Endothelial cell of umbilical vein (primary cell): ENCODE data around the gene FHDC1. TPM values are rescaled to one million over a fixed set of nuclear protein-coding genes. Genes with fewer than 3 reads are reported as not detected.

Experiments used
- BruUV-seq: library from RNA; stranded (reverse); fragments of 400-500 nt; replicated peaks from 2 replicates; lab custom pipeline; 2021; lab: Mats Ljungman, UMichigan
- CTCF ChIA-PET: fragments of 300-600, 350-600 bp; sonication (Branson Sonifier 250); formaldehyde crosslinking; loops from one replicate; lab custom pipeline; 2021; ENCODE audit warnings: antibody characterized with exemption, inconsistent platforms; lab: Charles Lee
- POLR2A ChIA-PET: fragments of 300-600, 350-600 bp; sonication (Branson Sonifier 250); formaldehyde crosslinking; loops from one replicate; lab custom pipeline; 2021; ENCODE audit warnings: antibody characterized with exemption, inconsistent platforms; lab: Charles Lee
- DNase-seq: peaks from one replicate; pipeline ENCODE4 v3.0.0-alpha.2; 2011; ENCODE audit warnings: low read depth, low spot score
- FAIRE-seq: peaks from 2 replicates; lab custom pipeline; 2011; peaks lifted over from hg19 to GRCh38; lab: Jason Lieb, UNC
- H2AFZ ChIP-seq: 2 replicates; pipeline ENCODE4 v1.6.0; 2012; ENCODE audit warnings: low read depth, low read length, control low read depth, inconsistent platforms
- H3K27ac ChIP-seq: 2 replicates; pipeline ENCODE4 v1.5.1; 2011; ENCODE audit warnings: low read depth, mild to moderate bottlenecking, control low read depth, low read length, moderate library complexity; ENCODE audit not compliant: insufficient read depth
- H3K27me3 ChIP-seq, 2 experiments: 2 replicates each; pipeline versions ENCODE4 v1.6.0 to v1.6.1; 2011; ENCODE audit warnings: low read length in 2 of 2, mixed read lengths in 1 of 2; ENCODE audit not compliant: control insufficient read depth in 2 of 2, insufficient read depth in 2 of 2
- H3K36me3 ChIP-seq, 2 experiments: 2 replicates in 1 of 2; 3 replicates in 1 of 2; pipeline ENCODE4 v1.5.1; 2011; ENCODE audit warnings: low read length in 2 of 2, mild to moderate bottlenecking in 1 of 2, moderate library complexity in 1 of 2; ENCODE audit not compliant: control insufficient read depth in 2 of 2, insufficient read depth in 2 of 2; ENCODE audit errors: extremely low read depth in 1 of 2
- H3K4me1 ChIP-seq: 3 replicates; pipeline ENCODE4 v1.5.1; 2011; ENCODE audit warnings: mild to moderate bottlenecking, low read length; ENCODE audit not compliant: control insufficient read depth, insufficient read depth; ENCODE audit errors: extremely low read depth
- H3K4me2 ChIP-seq: 2 replicates; pipeline ENCODE4 v1.6.1; 2011; ENCODE audit warnings: low read length, control low read depth, mixed read lengths; ENCODE audit not compliant: insufficient read depth
- H3K4me3 ChIP-seq, 3 experiments: fragments of 200-600 bp in 1 of 3; sonication (generic), shearing (Covaris generic) in 1 of 3; replicated peaks in 1 of 3; 2 replicates each; pipeline ENCODE4 v1.5.1; 2011 to 2016; ENCODE audit warnings: control low read depth in 3 of 3, low read length in 3 of 3, mild to moderate bottlenecking in 2 of 3, inconsistent platforms in 1 of 3, low read depth in 1 of 3, moderate library complexity in 1 of 3; ENCODE audit not compliant: insufficient read depth in 1 of 3
- H3K79me2 ChIP-seq: 2 replicates; pipeline ENCODE4 v1.6.0; 2012; ENCODE audit warnings: low read length, inconsistent platforms; ENCODE audit not compliant: control insufficient read depth, insufficient read depth
- H3K9ac ChIP-seq: replicated peaks from 2 replicates; pipeline ENCODE3; 2011; ENCODE audit warnings: low read length, control low read depth; ENCODE audit not compliant: insufficient read depth; ENCODE audit errors: extremely low read depth
- H3K9me1 ChIP-seq: replicated peaks from 3 replicates; pipeline ENCODE4 v1.6.0; 2011; ENCODE audit warnings: mild to moderate bottlenecking, low read length; ENCODE audit not compliant: control insufficient read depth, insufficient read depth; ENCODE audit errors: extremely low read depth
- H3K9me3 ChIP-seq: replicated peaks from 2 replicates; pipeline ENCODE4 v1.5.1; 2012; ENCODE audit warnings: low read length, inconsistent platforms; ENCODE audit not compliant: control insufficient read depth, insufficient read depth
- H4K20me1 ChIP-seq: replicated peaks from 2 replicates; pipeline ENCODE3; 2011; ENCODE audit warnings: mild to moderate bottlenecking, low read length; ENCODE audit not compliant: control insufficient read depth, insufficient read depth; ENCODE audit errors: extremely low read depth
- CTCF ChIP-seq, 2 donors: IDR thresholded peaks; 1 replicate in 1 of 2; 2 replicates in 1 of 2; pipeline ENCODE4 v1.5.1; 2011; ENCODE audit warnings: low read length in 2 of 2, mild to moderate bottlenecking in 2 of 2, moderate library complexity in 2 of 2, control low read depth in 1 of 2, inconsistent platforms in 1 of 2, low read depth in 1 of 2; ENCODE audit not compliant: insufficient read depth in 1 of 2; ENCODE audit errors: extremely low read depth in 1 of 2
- FOS ChIP-seq: IDR thresholded peaks from 2 replicates; pipeline ENCODE4 v1.6.1; 2011; ENCODE audit warnings: mild to moderate bottlenecking, low read length, moderate library complexity, borderline replicate concordance; ENCODE audit not compliant: insufficient read depth
- GATA2 ChIP-seq: IDR thresholded peaks from 2 replicates; pipeline ENCODE4 v1.7.0; 2011; ENCODE audit warnings: low read depth, mild to moderate bottlenecking, moderate library complexity, mixed read lengths, low read length; ENCODE audit not compliant: insufficient read length, insufficient read depth
- JUN ChIP-seq: IDR thresholded peaks from 2 replicates; pipeline ENCODE4 v1.6.1; 2011; ENCODE audit warnings: borderline replicate concordance, low read depth; ENCODE audit not compliant: insufficient read length, insufficient read depth
- MAX ChIP-seq: IDR thresholded peaks from 2 replicates; pipeline ENCODE4 v1.6.1; 2011; ENCODE audit not compliant: insufficient read depth, insufficient read length
- MYC ChIP-seq: IDR thresholded peaks from one replicate; pipeline ENCODE4 v1.6.1; 2011; ENCODE audit warnings: mild to moderate bottlenecking, low read depth, low read length
- POLR2A ChIP-seq: IDR thresholded peaks from 2 replicates; pipeline ENCODE4 v1.6.1; 2012; ENCODE audit warnings: low read depth, mild to moderate bottlenecking, control low read depth, low read length
- POLR2AphosphoS5 ChIP-seq: IDR thresholded peaks from 2 replicates; pipeline ENCODE4 v1.6.1; 2012; ENCODE audit warnings: low read depth, mild to moderate bottlenecking, control low read depth, low read length, moderate library complexity; ENCODE audit not compliant: insufficient read depth
- dilution Hi-C: fragments of 300-500 bp; cut with MboI; formaldehyde crosslinking; loops from one replicate; pipeline ENCODE4 v1.15.0; 2019; ENCODE audit warnings: low sequenced_read_pairs; ENCODE audit not compliant: extremely low pct_ligation_motif_present
- intact Hi-C: fragments of 100-400 bp; cut with micrococcal nuclease; formaldehyde crosslinking; loops from one replicate; pipeline ENCODE4 v1.10.0; 2022
- polyA plus RNA-seq, 4 experiments: library from polyadenylated mRNA; depleted of rRNA in 3 of 4; stranded (reverse) in 3 of 4; unstranded in 1 of 4; fragments of >200 nt; gene quantifications; 2 replicates each; pipeline versions ENCODE4 v1.2.1 to v1.2.3, GENCODE V29; 2011 to 2012; ENCODE audit warnings: missing spikeins in 1 of 4
- total RNA-seq: library from RNA; stranded (reverse); gene quantifications from 2 replicates; pipeline ENCODE4 v1.2.3, GENCODE V29; 2021

The FHDC1 gene
- total and polyA plus RNA-seq, 2 donors (not counting 3 experiments of a cell fraction or from before 2014, with no cell fraction given) = 0.03 to 0.18 TPM

GRCh38 chr4:152962150-152962549, 26.0 kb downstream of the FHDC1 start:
- Histone ChIP-seq H3K27me3 (no peaks in the 10 kb centered on the region), H3K9ac (no peak overlapping the region), H3K9me1 (no peaks in the 10 kb centered on the region), H2AFZ (no peak overlapping the region), H3K27ac (no peak overlapping the region), H3K9me3 (no peaks in the 10 kb centered on the region), H4K20me1 (no peaks in the 10 kb centered on the region), H3K4me1 (peaks cover 30% of the 10 kb centered on the region), H3K79me2 (no peaks in the 10 kb centered on the region), H3K36me3 (no peaks in the 10 kb centered on the region), H3K4me3 (no peak overlapping the region), H3K4me2 (no peak overlapping the region)
- intact Hi-C loops (loop anchor here (5.0 kb wide), 1 partner anchor 185 kb away; the partner anchor contains the start of genes ARFIP1 and TIGD4), dilution Hi-C loops (no loop called here)
- BruUV-seq = no TSS peak
- ChIA-PET POLR2A (no interaction called here), CTCF (no interaction called here)
- no peak for FAIRE-seq
- no peak for DNase-seq
- TF ChIP-seq MYC = no peak
- no peak for TF ChIP-seq CTCF (IDR thresholded peaks at IDR 0.05; ENCODE audit: extremely low read depth in 1 of 2, insufficient read depth in 1 of 2, low read depth in 1 of 2, low read length in 2 of 2)
- no peak for TF ChIP-seq POLR2A
- no peak for TF ChIP-seq JUN
- no peak for TF ChIP-seq FOS
- no peak for TF ChIP-seq POLR2AphosphoS5
- no peak for TF ChIP-seq MAX
- TF ChIP-seq GATA2 = no peak
